Type B pancreatic cell (in vitro differentiated cells): ENCODE measurements around the gene SEMA3D. TPM values are rescaled to one million over a fixed set of nuclear protein-coding genes. Genes with fewer than 3 reads are reported as not detected.
A peak's percentile ranks its signal among the peaks of the same experiment; 100 is the strongest.

ENCODE experiments used
- DNase-seq: peaks from one replicate; pipeline ENCODE4 v3.0.0; 2021; ENCODE audit warnings: mixed read lengths; ENCODE audit not compliant: unreplicated experiment; ENCODE audit errors: extremely low spot score
- H3K27ac Mint-ChIP-seq: 2 replicates; pipeline ENCODE4 v1.8.0; 2021; ENCODE audit warnings: mild to moderate bottlenecking, mixed read lengths
- H3K27me3 Mint-ChIP-seq: 2 replicates; pipeline ENCODE4 v1.8.0; 2021; ENCODE audit warnings: mixed read lengths
- H3K36me3 Mint-ChIP-seq: 2 replicates; pipeline ENCODE4 v1.8.0; 2021; ENCODE audit warnings: mixed read lengths
- H3K4me1 Mint-ChIP-seq: one replicate; pipeline ENCODE4 v1.8.0; 2021; ENCODE audit warnings: mixed read lengths; ENCODE audit not compliant: unreplicated experiment
- H3K4me3 Mint-ChIP-seq: 2 replicates; pipeline ENCODE4 v1.8.0; 2021; ENCODE audit warnings: mild to moderate bottlenecking, mixed read lengths
- H3K9me3 Mint-ChIP-seq: 2 replicates; pipeline ENCODE4 v1.8.0; 2021; ENCODE audit warnings: mixed read lengths
- long read RNA-seq: library from polyadenylated mRNA; unstranded; transcript quantifications from one replicate; pipeline ENCODE4 v2.0.0, GENCODE V29; 2020
- total RNA-seq: library from RNA; stranded (reverse); gene quantifications from 2 replicates; pipeline ENCODE4 v1.2.1, GENCODE V29; 2021; ENCODE audit warnings: low replicate concordance
- TF ChIP-seq, protein P1 (sequence below): fragments of 200-600 bp; sonication (generic); conservative IDR thresholded peaks from 2 replicates; pipeline ENCODE4 v1.5.0; 2021; ENCODE audit warnings: antibody characterized with exemption, mild to moderate bottlenecking

Gene SEMA3D
- total RNA-seq: 52.9 and 87.6 TPM in 2 replicates
- long read RNA-seq, transcript SEMA3D-202 (10 exons, 1,605 nt): major isoform, 5 of 56 reads
- long read RNA-seq, partial matches to known transcripts: 10 of 56 reads
- long read RNA-seq, other reads (novel, unspliced or antisense): 41 of 56 reads

GRCh38 chr7:85186521-85187241, at the start of gene SEMA3D:
TSS of gene SEMA3D (minus strand) at chr7:85187056. CDS start at chr7:85121891, 65,165 bp downstream.
- DNase-seq: peak; percentile 91
- Mint-ChIP-seq H3K27ac (peak within 1 kb of the TSS; percentile 83), H3K4me1 (peaks cover 23% of the 10 kb centered on the region), H3K36me3 (peaks cover 13% of the 10 kb centered on the region), H3K9me3 (no peaks in the 10 kb centered on the region), H3K4me3 (peak within 1 kb of the TSS; percentile 91), H3K27me3 (peaks cover 29% of the 10 kb centered on the region)
- TF ChIP-seq, protein P1, sequence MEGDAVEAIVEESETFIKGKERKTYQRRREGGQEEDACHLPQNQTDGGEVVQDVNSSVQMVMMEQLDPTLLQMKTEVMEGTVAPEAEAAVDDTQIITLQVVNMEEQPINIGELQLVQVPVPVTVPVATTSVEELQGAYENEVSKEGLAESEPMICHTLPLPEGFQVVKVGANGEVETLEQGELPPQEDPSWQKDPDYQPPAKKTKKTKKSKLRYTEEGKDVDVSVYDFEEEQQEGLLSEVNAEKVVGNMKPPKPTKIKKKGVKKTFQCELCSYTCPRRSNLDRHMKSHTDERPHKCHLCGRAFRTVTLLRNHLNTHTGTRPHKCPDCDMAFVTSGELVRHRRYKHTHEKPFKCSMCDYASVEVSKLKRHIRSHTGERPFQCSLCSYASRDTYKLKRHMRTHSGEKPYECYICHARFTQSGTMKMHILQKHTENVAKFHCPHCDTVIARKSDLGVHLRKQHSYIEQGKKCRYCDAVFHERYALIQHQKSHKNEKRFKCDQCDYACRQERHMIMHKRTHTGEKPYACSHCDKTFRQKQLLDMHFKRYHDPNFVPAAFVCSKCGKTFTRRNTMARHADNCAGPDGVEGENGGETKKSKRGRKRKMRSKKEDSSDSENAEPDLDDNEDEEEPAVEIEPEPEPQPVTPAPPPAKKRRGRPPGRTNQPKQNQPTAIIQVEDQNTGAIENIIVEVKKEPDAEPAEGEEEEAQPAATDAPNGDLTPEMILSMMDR: peak; percentile 96

DNA sequence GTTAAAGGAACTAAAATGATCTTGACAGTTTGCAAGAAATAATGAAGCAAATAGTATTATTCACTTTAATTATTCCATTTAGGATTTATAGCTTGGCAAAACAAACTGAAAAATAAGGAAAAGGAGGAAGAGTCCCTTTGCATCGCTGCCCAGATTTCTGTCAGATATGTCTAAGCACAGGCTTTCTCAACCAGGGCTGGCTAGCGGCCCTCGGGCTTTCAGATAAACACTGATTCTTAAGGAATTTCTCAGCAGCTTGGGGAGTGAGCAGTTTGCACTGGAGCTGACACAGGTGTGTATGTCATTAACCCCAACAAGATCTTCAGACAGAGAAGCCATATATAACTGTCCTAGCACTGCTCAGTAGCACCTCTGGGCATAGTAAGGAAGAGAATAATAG, 47.9 kb upstream of the SEMA3D start:
- DNase-seq: no peak
- H3K27me3 Mint-ChIP-seq: no peaks in the 10 kb centered on the region
- H3K27ac Mint-ChIP-seq: no peak overlapping the region
- H3K36me3 Mint-ChIP-seq: peaks cover 5% of the 10 kb centered on the region
- no peak overlapping the region for H3K4me3 Mint-ChIP-seq
- TF ChIP-seq, protein P1: no peak
- no peaks in the 10 kb centered on the region for H3K4me1 Mint-ChIP-seq
- H3K9me3 Mint-ChIP-seq: peaks cover 7% of the 10 kb centered on the region

GRCh38 chr7:85232068-85232467, 45.2 kb upstream of the SEMA3D start:
- Mint-ChIP-seq H3K27ac (no peak overlapping the region), H3K36me3 (peaks cover 5% of the 10 kb centered on the region), H3K9me3 (peaks cover 7% of the 10 kb centered on the region), H3K27me3 (no peaks in the 10 kb centered on the region), H3K4me3 (no peak overlapping the region), H3K4me1 (no peaks in the 10 kb centered on the region)
- TF ChIP-seq, protein P1: no peak
- DNase-seq: no peak

- no peak for DNase-seq
- Mint-ChIP-seq H3K27ac (no peak overlapping the region), H3K4me3 (no peak overlapping the region), H3K36me3 (peaks cover 5% of the 10 kb centered on the region), H3K27me3 (no peaks in the 10 kb centered on the region), H3K9me3 (peaks cover 7% of the 10 kb centered on the region), H3K4me1 (no peaks in the 10 kb centered on the region)
- TF ChIP-seq, protein P1: no peak
These were observed 43.8 kb upstream of the SEMA3D start for GRCh38 chr7:85230623-85231022.

GRCh38 chr7:85229544-85229943, 42.7 kb upstream of the SEMA3D start:
- H3K9me3 Mint-ChIP-seq: peaks cover 7% of the 10 kb centered on the region
- peaks cover 5% of the 10 kb centered on the region for H3K36me3 Mint-ChIP-seq
- no peaks in the 10 kb centered on the region for H3K27me3 Mint-ChIP-seq
- H3K27ac Mint-ChIP-seq: no peak overlapping the region
- no peaks in the 10 kb centered on the region for H3K4me1 Mint-ChIP-seq
- TF ChIP-seq, protein P1: no peak
- H3K4me3 Mint-ChIP-seq: no peak overlapping the region
- DNase-seq: no peak
